HepG2 (cell line): Measurements from ENCODE around the gene JMJD8. TPM values are rescaled to one million over a fixed set of nuclear protein-coding genes. Genes with fewer than 3 reads are reported as not detected.

Experiments
- BORCS8-MEF2B ChIP-seq: sonication (generic); formaldehyde crosslinking; IDR thresholded peaks from 2 replicates; pipeline ENCODE4 v1.8.0; 2022; ENCODE audit warnings: mild to moderate bottlenecking, missing genetic modification reagents
- ETS1 ChIP-seq: sonication (generic); formaldehyde crosslinking; IDR thresholded peaks from 2 replicates; pipeline ENCODE4 v1.4.0; 2020; ENCODE audit warnings: missing genetic modification reagents
- GABPA ChIP-seq, 2 experiments: IDR thresholded peaks; 2 replicates each; pipeline ENCODE4 v1.6.1; 2011 to 2016; ENCODE audit warnings: low read depth in 2 of 2, low read length in 1 of 2, missing biosample characterization in 1 of 2, missing genetic modification characterization in 1 of 2
- HDAC1 ChIP-seq: sonication (generic); formaldehyde crosslinking; IDR thresholded peaks from 2 replicates; pipeline ENCODE4 v1.5.1; 2020; ENCODE audit warnings: mild to moderate bottlenecking, missing genetic modification reagents
- ISL2 ChIP-seq: sonication (generic); formaldehyde crosslinking; IDR thresholded peaks from 2 replicates; pipeline ENCODE4 v1.5.0; 2020; ENCODE audit warnings: missing genetic modification reagents
- KDM6A ChIP-seq: IDR thresholded peaks from 2 replicates; pipeline ENCODE4 v1.6.1; 2016; ENCODE audit warnings: low read depth
- MAFG ChIP-seq: sonication (generic); formaldehyde crosslinking; IDR thresholded peaks from 2 replicates; pipeline ENCODE4 v1.5.1; 2020; ENCODE audit warnings: mild to moderate bottlenecking, missing genetic modification reagents
- NKX3-1 ChIP-seq: sonication (generic); formaldehyde crosslinking; IDR thresholded peaks from 2 replicates; pipeline ENCODE4 v1.5.0; 2020; ENCODE audit warnings: missing genetic modification reagents
- RBFOX2 ChIP-seq: fragments of 200-400 bp; formaldehyde crosslinking; IDR thresholded peaks from 2 replicates; pipeline ENCODE4 v1.6.1; 2017; ENCODE audit warnings: low read depth, mild to moderate bottlenecking, low read length
- TAF15 ChIP-seq: fragments of 200-400 bp; formaldehyde crosslinking; IDR thresholded peaks from one replicate; pipeline ENCODE4 v1.6.1; 2018; ENCODE audit warnings: mild to moderate bottlenecking, low read depth, low read length; ENCODE audit not compliant: poor library complexity, severe bottlenecking
- TARDBP ChIP-seq: sonication (generic); formaldehyde crosslinking; IDR thresholded peaks from 2 replicates; pipeline ENCODE4 v1.8.0; 2022; ENCODE audit warnings: mild to moderate bottlenecking, missing genetic modification reagents
- ZFP82 ChIP-seq: sonication (generic); formaldehyde crosslinking; IDR thresholded peaks from 2 replicates; pipeline ENCODE4 v1.5.1; 2020; ENCODE audit warnings: mild to moderate bottlenecking, missing genetic modification reagents, borderline replicate concordance
- ZNF337 ChIP-seq: sonication (generic); formaldehyde crosslinking; IDR thresholded peaks from 2 replicates; pipeline ENCODE4 v1.5.1; 2020; ENCODE audit warnings: missing genetic modification reagents, low read depth, mild to moderate bottlenecking, borderline replicate concordance
- ZNF343 ChIP-seq: sonication (generic); formaldehyde crosslinking; IDR thresholded peaks from 2 replicates; pipeline ENCODE4 v1.4.0; 2020; ENCODE audit warnings: mild to moderate bottlenecking, missing genetic modification reagents
- ZNF558 ChIP-seq: sonication (generic); formaldehyde crosslinking; IDR thresholded peaks from 2 replicates; pipeline ENCODE4 v1.9.0; 2022; ENCODE audit warnings: mild to moderate bottlenecking, missing genetic modification reagents, borderline replicate concordance
- ZNF777 ChIP-seq: sonication (generic); formaldehyde crosslinking; IDR thresholded peaks from 2 replicates; pipeline ENCODE4 v1.4.0; 2020; ENCODE audit warnings: missing genetic modification reagents
- polyA plus RNA-seq, 8 experiments: library from polyadenylated mRNA; depleted of rRNA in 3 of 8; stranded (reverse) in 7 of 8; unstranded in 1 of 8; fragments of >200 nt; fragmentation: Illumina TruSeq in 4 of 8; extraction: Trizol in 4 of 8; gene quantifications; 2 replicates each; pipeline versions ENCODE4 v1.2.1 to v1.2.3, GENCODE V29; 2011 to 2016; ENCODE audit warnings: low read depth in 4 of 8, missing spikeins in 1 of 8, mixed read lengths in 1 of 8; ENCODE audit not compliant: insufficient read depth in 1 of 8
- total RNA-seq, 5 experiments: library from RNA; depleted of rRNA; stranded (reverse); fragments of >200 nt; fragmentation: Illumina TruSeq; extraction: Trizol; gene quantifications; 2 replicates each; pipeline ENCODE4 v1.2.3, GENCODE V29; 2016; ENCODE audit warnings: low read depth in 1 of 5
- TF ChIP-seq, protein P1 (sequence below): sonication (generic); formaldehyde crosslinking; IDR thresholded peaks from 2 replicates; pipeline ENCODE4 v1.5.1; 2020; ENCODE audit warnings: mild to moderate bottlenecking, missing genetic modification reagents, moderate library complexity
- TF ChIP-seq, protein P2 (sequence below): sonication (generic); formaldehyde crosslinking; IDR thresholded peaks from 2 replicates; pipeline ENCODE4 v1.4.0; 2020; ENCODE audit warnings: missing genetic modification reagents
- TF ChIP-seq, protein P3 (sequence below): sonication (generic); IDR thresholded peaks from 2 replicates; pipeline ENCODE4 v1.6.1; 2016; ENCODE audit warnings: low read depth, borderline replicate concordance

The JMJD8 gene
- total and polyA plus RNA-seq, 2 of the 13 experiments (the other 11 are each of a cell fraction or from before 2014, with no cell fraction given), result 2.6 to 11.8 TPM

- TF ChIP-seq GABPA (IDR thresholded peaks at IDR 0.05; ENCODE audit: low read depth, low read length) (peak; percentile 85), GABPA (CRISPR knock-in tag; IDR thresholded peaks at IDR 0.05; ENCODE audit: low read depth) (peak; percentile 78), KDM6A (CRISPR knock-in tag) (no peak), NKX3-1 (CRISPR knock-in tag) (peak; percentile 77), ZNF343 (CRISPR knock-in tag) (peak; percentile 48; the same call in 1 of the 2 replicates), TAF15 (no peak), ZNF777 (CRISPR knock-in tag) (peak; percentile 58), ZFP82 (CRISPR knock-in tag) (peak; percentile 95), ISL2 (CRISPR knock-in tag) (0 out of 2 replicates have a peak, but pooled peaks have one; percentile 11), ZNF337 (CRISPR knock-in tag) (peak; percentile 34; the same call in 1 of the 2 replicates), RBFOX2 (peak; percentile 96), MAFG (CRISPR knock-in tag) (no peak), ZNF558 (CRISPR knock-in tag) (peak; percentile 54; the same call in 1 of the 2 replicates), HDAC1 (CRISPR knock-in tag) (peak; percentile 70), BORCS8-MEF2B (CRISPR knock-in tag) (peak; percentile 51; the same call in 1 of the 2 replicates), ETS1 (CRISPR knock-in tag) (peak; percentile 14; the same call in 1 of the 2 replicates), TARDBP (CRISPR knock-in tag) (no peak; the same call in 1 of the 2 replicates)
- TF ChIP-seq, protein P1, sequence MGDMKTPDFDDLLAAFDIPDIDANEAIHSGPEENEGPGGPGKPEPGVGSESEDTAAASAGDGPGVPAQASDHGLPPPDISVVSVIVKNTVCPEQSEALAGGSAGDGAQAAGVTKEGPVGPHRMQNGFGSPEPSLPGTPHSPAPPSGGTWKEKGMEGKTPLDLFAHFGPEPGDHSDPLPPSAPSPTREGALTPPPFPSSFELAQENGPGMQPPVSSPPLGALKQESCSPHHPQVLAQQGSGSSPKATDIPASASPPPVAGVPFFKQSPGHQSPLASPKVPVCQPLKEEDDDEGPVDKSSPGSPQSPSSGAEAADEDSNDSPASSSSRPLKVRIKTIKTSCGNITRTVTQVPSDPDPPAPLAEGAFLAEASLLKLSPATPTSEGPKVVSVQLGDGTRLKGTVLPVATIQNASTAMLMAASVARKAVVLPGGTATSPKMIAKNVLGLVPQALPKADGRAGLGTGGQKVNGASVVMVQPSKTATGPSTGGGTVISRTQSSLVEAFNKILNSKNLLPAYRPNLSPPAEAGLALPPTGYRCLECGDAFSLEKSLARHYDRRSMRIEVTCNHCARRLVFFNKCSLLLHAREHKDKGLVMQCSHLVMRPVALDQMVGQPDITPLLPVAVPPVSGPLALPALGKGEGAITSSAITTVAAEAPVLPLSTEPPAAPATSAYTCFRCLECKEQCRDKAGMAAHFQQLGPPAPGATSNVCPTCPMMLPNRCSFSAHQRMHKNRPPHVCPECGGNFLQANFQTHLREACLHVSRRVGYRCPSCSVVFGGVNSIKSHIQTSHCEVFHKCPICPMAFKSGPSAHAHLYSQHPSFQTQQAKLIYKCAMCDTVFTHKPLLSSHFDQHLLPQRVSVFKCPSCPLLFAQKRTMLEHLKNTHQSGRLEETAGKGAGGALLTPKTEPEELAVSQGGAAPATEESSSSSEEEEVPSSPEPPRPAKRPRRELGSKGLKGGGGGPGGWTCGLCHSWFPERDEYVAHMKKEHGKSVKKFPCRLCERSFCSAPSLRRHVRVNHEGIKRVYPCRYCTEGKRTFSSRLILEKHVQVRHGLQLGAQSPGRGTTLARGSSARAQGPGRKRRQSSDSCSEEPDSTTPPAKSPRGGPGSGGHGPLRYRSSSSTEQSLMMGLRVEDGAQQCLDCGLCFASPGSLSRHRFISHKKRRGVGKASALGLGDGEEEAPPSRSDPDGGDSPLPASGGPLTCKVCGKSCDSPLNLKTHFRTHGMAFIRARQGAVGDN (CRISPR knock-in tag), result peak; percentile 96
- TF ChIP-seq, protein P2, sequence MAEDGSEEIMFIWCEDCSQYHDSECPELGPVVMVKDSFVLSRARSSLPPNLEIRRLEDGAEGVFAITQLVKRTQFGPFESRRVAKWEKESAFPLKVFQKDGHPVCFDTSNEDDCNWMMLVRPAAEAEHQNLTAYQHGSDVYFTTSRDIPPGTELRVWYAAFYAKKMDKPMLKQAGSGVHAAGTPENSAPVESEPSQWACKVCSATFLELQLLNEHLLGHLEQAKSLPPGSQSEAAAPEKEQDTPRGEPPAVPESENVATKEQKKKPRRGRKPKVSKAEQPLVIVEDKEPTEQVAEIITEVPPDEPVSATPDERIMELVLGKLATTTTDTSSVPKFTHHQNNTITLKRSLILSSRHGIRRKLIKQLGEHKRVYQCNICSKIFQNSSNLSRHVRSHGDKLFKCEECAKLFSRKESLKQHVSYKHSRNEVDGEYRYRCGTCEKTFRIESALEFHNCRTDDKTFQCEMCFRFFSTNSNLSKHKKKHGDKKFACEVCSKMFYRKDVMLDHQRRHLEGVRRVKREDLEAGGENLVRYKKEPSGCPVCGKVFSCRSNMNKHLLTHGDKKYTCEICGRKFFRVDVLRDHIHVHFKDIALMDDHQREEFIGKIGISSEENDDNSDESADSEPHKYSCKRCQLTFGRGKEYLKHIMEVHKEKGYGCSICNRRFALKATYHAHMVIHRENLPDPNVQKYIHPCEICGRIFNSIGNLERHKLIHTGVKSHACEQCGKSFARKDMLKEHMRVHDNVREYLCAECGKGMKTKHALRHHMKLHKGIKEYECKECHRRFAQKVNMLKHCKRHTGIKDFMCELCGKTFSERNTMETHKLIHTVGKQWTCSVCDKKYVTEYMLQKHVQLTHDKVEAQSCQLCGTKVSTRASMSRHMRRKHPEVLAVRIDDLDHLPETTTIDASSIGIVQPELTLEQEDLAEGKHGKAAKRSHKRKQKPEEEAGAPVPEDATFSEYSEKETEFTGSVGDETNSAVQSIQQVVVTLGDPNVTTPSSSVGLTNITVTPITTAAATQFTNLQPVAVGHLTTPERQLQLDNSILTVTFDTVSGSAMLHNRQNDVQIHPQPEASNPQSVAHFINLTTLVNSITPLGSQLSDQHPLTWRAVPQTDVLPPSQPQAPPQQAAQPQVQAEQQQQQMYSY, result 0 out of 2 replicates have a peak, but pooled peaks have one; percentile 42
- TF ChIP-seq, protein P3, sequence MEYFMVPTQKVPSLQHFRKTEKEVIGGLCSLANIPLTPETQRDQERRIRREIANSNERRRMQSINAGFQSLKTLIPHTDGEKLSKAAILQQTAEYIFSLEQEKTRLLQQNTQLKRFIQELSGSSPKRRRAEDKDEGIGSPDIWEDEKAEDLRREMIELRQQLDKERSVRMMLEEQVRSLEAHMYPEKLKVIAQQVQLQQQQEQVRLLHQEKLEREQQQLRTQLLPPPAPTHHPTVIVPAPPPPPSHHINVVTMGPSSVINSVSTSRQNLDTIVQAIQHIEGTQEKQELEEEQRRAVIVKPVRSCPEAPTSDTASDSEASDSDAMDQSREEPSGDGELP, result peak; percentile 21; the same call in 1 of the 2 replicates
Measured at GRCh38 chr16:720990-721764, 37.0 kb upstream of the JMJD8 start, which contains the start of gene ANTKMT (continued).
